ENCODE results near the gene GSTO1.

GRCh38 chr10:104255311-104255981 is 754 bp downstream of the GSTO1 start:
- no peak for TF ChIP-seq POLR2AphosphoS5 (IDR thresholded peaks at IDR 0.05; ENCODE audit: low read depth, low read length)
- TF ChIP-seq POLR2A (IDR thresholded peaks at IDR 0.05; ENCODE audit: low read depth, low read length) = no peak
- no peak for TF ChIP-seq TAF1 (IDR thresholded peaks at IDR 0.05; ENCODE audit: borderline replicate concordance, low read depth, low read length)
